ENCODE results near the gene GOLGA6L10. TPM values are rescaled to one million over a fixed set of nuclear protein-coding genes. Genes with fewer than 3 reads are reported as not detected.
"Not testable (repeated sequence)": the region's sequence is repeated elsewhere in the genome, so short reads cannot be mapped to it uniquely, and the experiment has no call there.

Gene GOLGA6L10
- total RNA-seq, 4 donors from 2014 or later, result 0.33 to 1.7 (median 0.99) TPM

DNA sequence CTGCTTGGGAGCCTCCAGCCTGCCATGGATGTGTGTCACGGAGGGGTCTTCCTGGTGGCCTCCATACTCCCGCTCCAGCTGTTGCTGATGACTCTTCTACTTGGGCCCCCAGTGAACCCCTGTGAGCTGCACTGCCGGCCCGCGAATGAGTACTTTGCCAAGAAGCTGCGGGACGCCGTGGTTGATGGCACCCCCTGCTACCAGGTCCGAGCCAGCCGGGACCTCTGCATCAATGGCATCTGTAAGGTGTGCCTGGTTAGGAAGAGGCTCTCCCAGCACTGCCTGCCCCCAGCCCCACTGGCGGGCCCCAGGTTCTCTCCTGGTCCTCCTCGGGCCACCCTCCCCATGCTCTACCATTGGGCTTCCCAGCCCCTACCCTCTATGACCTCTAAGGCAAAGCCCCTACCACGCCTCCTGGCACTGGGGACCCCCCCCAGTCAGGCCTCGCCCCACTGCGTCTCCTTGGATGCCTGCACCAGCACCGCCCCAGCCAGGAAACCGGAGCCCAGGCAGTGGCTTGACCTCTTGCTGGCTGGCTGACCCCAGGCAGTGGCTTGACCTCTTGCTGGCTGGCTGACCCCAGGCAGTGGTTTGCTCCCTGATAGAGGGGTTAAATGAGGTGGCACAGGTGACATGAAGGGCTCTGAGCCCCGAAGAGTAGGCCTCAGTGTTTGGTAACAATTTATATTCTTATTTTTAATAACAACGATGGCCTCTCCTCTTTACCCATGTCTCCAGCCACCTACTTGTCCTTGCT, 29.6 kb downstream of the GOLGA6L10 start:
- DNase-seq (ENCODE audit: extremely low spot score); H3K27me3 ChIP-seq; H3K4me3 ChIP-seq; H3K27ac ChIP-seq (replicated peaks in 1 of 4); H3K36me3 ChIP-seq; intact Hi-C loops (cut with DNase I); H3K9me3 ChIP-seq; H3K4me1 ChIP-seq: not testable (repeated sequence)
- WGBS, result 71% methylated on average over 5 of the region's 19 CpGs

DNA sequence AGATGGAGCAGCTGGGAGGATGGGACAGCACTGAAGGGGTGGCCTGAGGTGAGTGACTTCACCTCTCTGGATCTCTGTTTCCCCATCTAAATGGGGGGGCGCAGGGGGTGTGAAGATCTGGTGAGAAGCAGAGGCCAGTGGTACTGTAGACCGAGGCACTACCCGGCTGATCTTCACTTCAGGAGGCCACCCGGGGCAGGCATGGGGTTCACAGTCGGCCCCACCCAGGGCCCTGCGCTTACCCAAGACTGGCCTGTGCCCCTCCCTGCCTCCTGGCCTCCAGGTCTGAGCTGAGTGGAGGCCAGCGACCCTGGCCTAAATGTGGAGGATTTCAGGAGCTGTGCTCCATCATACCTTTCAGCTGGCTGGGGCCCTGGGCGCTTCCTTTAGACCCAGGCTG, 31.0 kb downstream of the GOLGA6L10 start:
- WGBS, result 89% methylated on average over 6 of the region's 8 CpGs
- H3K4me3 ChIP-seq; H3K27ac ChIP-seq (replicated peaks in 1 of 4); H3K27me3 ChIP-seq; DNase-seq (ENCODE audit: extremely low spot score); intact Hi-C loops (cut with DNase I); H3K36me3 ChIP-seq; H3K9me3 ChIP-seq; H3K4me1 ChIP-seq: not testable (repeated sequence)

DNA sequence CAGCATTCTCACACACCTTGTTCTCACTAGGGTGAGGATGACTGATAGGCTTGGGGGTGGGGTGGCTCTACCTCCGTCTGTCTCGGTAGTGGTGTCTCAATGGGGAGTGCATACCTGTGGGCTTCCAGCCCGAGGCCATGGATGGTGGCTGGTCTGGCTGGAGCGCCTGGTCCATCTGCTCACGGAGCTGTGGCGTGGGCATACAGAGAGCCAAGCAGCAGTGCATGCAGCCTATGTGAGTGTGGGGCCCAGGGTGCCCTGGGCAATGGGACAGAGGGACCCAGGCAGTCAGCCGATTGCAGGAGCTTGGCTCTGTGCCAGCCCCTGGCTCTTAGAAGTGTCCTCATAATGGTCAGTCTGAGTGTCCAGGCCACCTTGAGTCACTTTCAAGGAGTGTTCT, 31.8 kb downstream of the GOLGA6L10 start:
- DNase-seq (ENCODE audit: extremely low spot score); H3K27me3 ChIP-seq; intact Hi-C loops (cut with DNase I); H3K4me3 ChIP-seq; H3K36me3 ChIP-seq; H3K9me3 ChIP-seq; H3K27ac ChIP-seq (replicated peaks in 1 of 4); H3K4me1 ChIP-seq: not testable (repeated sequence)
- 79% methylated on average over 7 of the region's 7 CpGs for WGBS

DNA sequence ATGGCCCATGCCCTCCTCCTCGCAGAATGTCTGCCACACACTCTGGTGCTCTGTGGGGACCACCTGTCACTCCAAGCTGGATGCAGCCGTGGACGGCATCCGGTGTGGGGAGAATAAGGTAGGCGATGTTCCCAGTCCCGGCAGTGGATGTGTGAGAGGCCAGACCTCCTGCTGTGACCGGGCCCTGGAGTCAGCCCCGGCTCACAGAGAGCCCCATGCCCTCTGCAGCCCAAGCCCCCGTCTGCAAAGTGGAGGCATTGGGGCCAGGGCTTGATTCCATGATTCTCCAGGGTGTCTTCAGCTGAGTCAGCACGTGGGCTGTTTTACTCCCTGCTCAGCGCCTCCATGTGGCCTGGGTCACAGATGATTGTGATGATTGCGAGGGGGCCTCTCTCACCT, 32.2 kb downstream of the GOLGA6L10 start:
- Histone ChIP-seq H3K27ac (replicated peaks in 1 of 4) (no peak overlapping the region), H3K4me1 (no peaks in the 10 kb centered on the region), H3K27me3 (no peaks in the 10 kb centered on the region), H3K36me3 (no peaks in the 10 kb centered on the region), H3K4me3 (no peak overlapping the region), H3K9me3 (no peaks in the 10 kb centered on the region)
- TF ChIP-seq EP300 (IDR thresholded peaks at IDR 0.05) (no peak), POLR2AphosphoS5 (IDR thresholded peaks at IDR 0.05) (no peak), POLR2A (IDR thresholded peaks at IDR 0.05; ENCODE audit: low read depth) (no peak)
- TF ChIP-seq, protein P1, sequence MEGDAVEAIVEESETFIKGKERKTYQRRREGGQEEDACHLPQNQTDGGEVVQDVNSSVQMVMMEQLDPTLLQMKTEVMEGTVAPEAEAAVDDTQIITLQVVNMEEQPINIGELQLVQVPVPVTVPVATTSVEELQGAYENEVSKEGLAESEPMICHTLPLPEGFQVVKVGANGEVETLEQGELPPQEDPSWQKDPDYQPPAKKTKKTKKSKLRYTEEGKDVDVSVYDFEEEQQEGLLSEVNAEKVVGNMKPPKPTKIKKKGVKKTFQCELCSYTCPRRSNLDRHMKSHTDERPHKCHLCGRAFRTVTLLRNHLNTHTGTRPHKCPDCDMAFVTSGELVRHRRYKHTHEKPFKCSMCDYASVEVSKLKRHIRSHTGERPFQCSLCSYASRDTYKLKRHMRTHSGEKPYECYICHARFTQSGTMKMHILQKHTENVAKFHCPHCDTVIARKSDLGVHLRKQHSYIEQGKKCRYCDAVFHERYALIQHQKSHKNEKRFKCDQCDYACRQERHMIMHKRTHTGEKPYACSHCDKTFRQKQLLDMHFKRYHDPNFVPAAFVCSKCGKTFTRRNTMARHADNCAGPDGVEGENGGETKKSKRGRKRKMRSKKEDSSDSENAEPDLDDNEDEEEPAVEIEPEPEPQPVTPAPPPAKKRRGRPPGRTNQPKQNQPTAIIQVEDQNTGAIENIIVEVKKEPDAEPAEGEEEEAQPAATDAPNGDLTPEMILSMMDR (IDR thresholded peaks at IDR 0.05), result no peak
- 83% methylated on average over 9 of the region's 12 CpGs for WGBS
- intact Hi-C loops (cut with DNase I), result no loop called here
- no peak for DNase-seq (ENCODE audit: extremely low spot score)

DNA sequence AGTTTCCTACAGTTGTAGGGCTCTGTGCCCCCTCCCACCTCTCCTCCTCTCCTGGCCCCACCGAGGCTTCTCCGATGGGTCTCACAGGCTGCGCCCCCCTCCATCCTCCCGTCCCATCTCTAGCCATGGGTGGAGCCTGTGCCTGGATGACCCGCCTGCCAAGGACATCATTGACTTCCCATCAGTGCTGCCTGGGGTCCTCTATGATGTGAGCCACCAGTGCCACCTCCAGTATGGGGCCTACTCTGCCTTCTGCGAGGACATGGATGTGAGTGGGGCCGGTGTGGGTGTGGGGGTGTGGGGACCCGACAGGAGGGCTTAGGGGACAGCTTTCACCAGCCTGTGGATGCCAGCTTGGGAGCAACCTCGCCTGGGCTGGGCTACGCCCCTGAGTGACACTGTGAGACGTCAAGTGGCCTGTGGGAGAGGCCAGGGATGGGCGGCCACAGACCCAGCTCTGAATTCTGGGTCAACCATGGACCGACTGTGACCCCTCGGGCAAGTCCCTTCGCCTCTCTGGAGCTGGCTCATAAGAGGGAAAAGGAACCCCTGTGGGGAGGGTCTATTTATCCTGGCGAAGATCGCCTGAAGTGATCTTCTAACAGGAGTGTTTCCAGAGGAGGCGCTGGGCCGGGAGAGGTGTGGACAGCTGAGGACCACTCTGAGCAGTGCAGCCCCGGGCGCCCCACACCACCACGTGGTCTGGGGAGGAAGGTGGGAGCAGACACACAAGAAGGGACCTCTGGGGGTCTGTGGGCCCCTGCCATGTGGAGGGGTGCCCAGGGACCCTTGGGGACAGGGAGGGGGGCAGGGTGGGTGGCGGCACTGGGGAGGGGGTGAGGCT, 32.8 kb downstream of the GOLGA6L10 start:
- DNase-seq (ENCODE audit: extremely low spot score); H3K4me1 ChIP-seq; H3K4me3 ChIP-seq; H3K27ac ChIP-seq (replicated peaks in 1 of 4); H3K27me3 ChIP-seq; H3K9me3 ChIP-seq; H3K36me3 ChIP-seq; intact Hi-C loops (cut with DNase I): not testable (repeated sequence)
- WGBS, result 96% methylated on average over 16 of the region's 23 CpGs

DNA sequence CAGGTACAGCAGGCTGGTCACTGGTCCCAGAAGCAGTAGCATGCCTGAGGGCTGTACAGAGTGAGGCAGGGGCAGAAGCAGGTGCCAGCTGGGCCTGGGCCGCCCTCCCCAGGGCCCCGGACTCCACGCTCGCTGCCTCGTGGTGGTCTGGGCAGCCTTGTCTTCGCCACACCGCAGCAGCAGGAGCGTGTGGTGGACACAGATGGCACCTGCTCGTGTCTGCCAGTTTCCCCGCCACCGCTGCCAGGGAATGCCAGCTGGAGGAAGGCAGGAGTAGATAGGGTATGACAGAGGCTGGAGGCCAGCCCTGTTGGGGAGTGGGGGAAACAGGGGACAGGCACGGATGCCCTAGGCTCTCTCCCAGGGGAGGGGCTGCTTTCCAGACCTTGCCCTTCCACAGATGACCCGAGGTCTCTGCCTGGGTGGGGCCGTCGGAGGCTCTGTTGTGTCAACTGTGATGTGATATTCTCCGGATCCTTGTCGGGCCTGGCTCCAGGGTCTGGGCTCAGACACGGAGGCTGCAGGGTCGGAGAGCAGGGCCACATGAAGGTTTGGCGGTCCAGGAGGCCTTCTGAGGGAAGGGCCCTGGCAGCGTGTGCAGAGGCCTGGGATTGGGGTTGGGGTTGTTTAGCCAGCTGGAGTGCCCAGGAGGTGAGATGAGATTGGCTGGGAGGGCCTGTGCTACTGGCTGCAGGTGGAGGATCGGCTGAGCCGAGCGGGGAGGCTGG, 33.6 kb downstream of the GOLGA6L10 start:
- Histone ChIP-seq H3K27me3 (no peaks in the 10 kb centered on the region), H3K36me3 (no peaks in the 10 kb centered on the region), H3K9me3 (no peaks in the 10 kb centered on the region), H3K4me3 (no peak overlapping the region), H3K27ac (replicated peaks in 1 of 4) (no peak overlapping the region), H3K4me1 (no peaks in the 10 kb centered on the region)
- TF ChIP-seq, protein P1 (IDR thresholded peaks at IDR 0.05), result no peak
- TF ChIP-seq POLR2A (IDR thresholded peaks at IDR 0.05; ENCODE audit: low read depth) (no peak), EP300 (IDR thresholded peaks at IDR 0.05) (no peak)
- intact Hi-C loops (cut with DNase I), result no loop called here
- WGBS, result 85% methylated on average over 8 of the region's 24 CpGs
- no peak for DNase-seq (ENCODE audit: extremely low spot score)

Data from esophagus muscularis mucosa (tissue), 4 donors.